HG02763 (cell line): ENCODE data around the gene ITM2C.

Experiments
- ATAC-seq: cut with Tn5 transposase; IDR thresholded peaks from one replicate; pipeline ENCODE4 v1.9.1; 2021; ENCODE audit warnings: mild to moderate bottlenecking, moderate library complexity; ENCODE audit not compliant: unreplicated experiment

ITM2C gene

GRCh38 chr2:230872151-230872967, 7.6 kb downstream of the ITM2C start:
- ATAC-seq: peak; percentile 1

DNA sequence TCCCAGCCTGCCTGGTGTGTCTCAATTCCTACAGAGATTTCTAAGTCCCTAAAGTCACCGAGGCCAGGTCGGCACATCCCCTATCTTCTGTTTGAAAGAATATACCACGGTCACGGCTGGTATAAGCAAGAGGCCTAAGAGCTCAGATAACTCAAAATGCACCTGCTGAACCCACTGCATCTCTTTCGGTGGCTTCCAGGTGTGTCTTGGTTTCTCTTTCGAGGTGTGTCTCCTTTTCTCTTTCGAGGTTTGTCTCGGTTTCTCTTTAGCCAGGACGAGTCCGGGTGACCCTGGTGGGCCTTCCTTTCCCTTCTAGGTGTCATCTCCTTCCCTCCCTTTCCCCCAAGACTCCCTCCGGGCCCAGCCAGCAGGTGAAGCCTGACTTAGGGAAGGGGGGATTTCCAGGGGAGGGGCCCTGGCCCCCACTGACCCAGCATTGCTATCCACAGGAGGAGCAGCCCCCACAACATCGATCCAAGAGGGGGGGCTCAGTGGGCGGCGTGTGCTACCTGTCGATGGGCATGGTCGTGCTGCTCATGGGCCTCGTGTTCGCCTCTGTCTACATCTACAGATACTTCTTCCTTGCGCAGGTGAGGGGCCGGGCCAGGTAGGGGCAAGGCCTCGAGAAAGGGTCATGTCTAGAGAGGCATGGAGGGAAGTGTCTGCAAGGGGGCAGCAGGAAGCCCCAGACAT, 8.4 kb downstream of the ITM2C start:
- ATAC-seq: peak; percentile 55

GRCh38 chr2:230873661-230874401, 9.1 kb downstream of the ITM2C start:
- peak; percentile 71 for ATAC-seq

DNA sequence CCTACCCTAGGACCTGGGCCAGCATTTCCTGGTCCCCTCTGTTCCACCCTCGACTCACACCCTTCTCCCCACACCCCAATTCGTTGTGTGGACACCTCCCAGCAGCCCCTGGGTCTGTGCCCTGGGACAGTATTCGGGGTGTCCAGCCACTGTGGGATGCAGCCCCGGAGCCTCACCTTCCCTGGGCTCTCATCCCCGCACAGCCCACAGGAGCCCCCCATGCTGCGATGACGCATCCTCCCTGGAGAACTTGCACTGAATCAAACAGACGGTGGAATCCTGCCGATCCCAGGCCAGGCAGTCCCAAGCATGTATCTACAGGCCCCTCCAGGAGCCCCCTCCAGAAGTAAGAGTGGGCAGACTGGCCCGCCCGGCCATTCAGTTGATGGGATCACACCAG, 9.7 kb downstream of the ITM2C start:
- ATAC-seq: no peak

- ATAC-seq: no peak
Measured at GRCh38 chr2:230874876-230875275, 10.1 kb downstream of the ITM2C start.

- no peak for ATAC-seq
Measured at GRCh38 chr2:230875347-230876315, 10.9 kb downstream of the ITM2C start.

DNA sequence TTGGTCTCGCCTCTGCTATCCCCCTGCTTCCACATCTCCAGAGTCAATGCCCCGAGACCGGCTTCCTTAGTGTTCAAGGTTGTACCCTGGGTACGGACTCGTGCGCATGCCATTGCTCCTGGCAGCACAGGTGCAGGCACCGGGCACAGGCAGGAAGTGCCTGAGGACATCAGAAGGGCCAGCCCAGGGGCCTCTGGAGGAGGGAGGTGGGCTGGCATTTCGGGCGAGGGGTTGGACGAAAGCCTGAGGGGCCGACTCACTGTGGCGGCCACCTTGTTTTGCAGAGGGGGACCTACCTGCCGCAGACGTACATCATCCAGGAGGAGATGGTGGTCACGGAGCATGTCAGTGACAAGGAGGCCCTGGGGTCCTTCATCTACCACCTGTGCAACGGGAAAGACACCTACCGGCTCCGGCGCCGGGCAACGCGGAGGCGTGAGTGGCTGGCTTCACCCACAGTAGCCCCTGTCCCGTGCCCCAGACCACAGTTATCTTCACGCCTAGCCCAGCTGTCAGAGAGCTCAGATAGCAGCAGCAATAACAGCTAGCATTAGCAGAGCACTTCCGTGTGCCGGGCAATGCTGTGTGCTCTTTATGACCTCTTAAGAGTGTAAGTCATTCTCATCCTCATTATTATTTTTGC, 12.5 kb downstream of the ITM2C start:
- ATAC-seq: no peak

DNA sequence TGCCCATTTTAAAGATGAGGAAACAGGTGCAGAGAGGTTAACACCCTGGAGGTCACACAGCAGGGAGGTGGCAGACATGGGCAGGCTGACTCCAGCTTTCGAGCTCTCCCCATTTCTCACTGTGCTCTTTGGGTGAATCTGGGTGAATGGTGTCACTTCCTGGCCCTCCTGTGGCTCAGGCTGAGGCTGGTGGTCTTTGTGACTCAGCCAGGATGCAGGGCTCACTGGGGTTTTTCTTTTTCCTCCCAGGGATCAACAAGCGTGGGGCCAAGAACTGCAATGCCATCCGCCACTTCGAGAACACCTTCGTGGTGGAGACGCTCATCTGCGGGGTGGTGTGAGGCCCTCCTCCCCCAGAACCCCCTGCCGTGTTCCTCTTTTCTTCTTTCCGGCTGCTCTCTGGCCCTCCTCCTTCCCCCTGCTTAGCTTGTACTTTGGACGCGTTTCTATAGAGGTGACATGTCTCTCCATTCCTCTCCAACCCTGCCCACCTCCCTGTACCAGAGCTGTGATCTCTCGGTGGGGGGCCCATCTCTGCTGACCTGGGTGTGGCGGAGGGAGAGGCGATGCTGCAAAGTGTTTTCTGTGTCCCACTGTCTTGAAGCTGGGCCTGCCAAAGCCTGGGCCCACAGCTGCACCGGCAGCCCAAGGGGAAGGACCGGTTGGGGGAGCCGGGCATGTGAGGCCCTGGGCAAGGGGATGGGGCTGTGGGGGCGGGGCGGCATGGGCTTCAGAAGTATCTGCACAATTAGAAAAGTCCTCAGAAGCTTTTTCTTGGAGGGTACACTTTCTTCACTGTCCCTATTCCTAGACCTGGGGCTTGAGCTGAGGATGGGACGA, 13.2 kb downstream of the ITM2C start:
- no peak for ATAC-seq

DNA sequence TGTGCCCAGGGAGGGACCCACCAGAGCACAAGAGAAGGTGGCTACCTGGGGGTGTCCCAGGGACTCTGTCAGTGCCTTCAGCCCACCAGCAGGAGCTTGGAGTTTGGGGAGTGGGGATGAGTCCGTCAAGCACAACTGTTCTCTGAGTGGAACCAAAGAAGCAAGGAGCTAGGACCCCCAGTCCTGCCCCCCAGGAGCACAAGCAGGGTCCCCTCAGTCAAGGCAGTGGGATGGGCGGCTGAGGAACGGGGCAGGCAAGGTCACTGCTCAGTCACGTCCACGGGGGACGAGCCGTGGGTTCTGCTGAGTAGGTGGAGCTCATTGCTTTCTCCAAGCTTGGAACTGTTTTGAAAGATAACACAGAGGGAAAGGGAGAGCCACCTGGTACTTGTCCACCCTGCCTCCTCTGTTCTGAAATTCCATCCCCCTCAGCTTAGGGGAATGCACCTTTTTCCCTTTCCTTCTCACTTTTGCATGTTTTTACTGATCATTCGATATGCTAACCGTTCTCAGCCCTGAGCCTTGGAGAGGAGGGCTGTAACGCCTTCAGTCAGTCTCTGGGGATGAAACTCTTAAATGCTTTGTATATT, 14.0 kb downstream of the ITM2C start:
- no peak for ATAC-seq

GRCh38 chr2:230879271-230879882, 14.6 kb downstream of the ITM2C start:
- no peak for ATAC-seq

GRCh38 chr2:230879891-230880290, 15.1 kb downstream of the ITM2C start:
- ATAC-seq: no peak

GRCh38 chr2:230881840-230882239, 17.1 kb downstream of the ITM2C start:
- no peak for ATAC-seq

DNA sequence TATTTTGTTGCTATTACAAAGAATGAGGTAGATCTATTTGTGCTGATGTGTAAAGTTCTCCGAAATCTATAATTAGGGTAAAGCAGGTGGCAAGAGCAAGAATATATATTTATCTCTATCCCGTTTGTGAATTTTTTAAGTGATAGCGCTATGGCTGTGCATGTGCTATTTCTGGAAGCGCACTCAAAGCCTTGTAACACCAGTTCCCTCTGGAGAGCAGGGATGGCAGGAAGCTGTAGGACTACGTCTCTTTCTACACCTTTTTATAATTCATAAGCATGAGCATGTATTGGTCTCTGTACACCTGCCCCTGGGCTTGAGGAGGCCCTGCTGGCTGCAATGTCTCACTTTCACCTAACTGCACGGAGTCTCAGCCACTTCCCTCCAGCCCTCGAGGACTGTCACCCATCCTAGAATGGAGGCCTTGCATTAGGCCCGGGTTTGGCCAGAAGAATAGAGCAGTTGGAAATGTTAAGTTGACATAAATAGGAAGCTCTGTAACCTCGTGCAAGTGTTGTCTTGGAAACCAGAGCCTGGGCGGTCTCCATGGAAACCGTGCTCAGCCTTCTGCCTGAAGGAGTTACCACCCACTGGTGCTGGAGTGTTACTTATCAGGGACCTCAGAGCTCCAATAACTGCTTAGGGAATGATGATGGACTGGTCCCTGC, 20.9 kb downstream of the ITM2C start:
- ATAC-seq: no peak

GRCh38 chr2:230886206-230886605, 21.5 kb downstream of the ITM2C start:
- no peak for ATAC-seq

DNA sequence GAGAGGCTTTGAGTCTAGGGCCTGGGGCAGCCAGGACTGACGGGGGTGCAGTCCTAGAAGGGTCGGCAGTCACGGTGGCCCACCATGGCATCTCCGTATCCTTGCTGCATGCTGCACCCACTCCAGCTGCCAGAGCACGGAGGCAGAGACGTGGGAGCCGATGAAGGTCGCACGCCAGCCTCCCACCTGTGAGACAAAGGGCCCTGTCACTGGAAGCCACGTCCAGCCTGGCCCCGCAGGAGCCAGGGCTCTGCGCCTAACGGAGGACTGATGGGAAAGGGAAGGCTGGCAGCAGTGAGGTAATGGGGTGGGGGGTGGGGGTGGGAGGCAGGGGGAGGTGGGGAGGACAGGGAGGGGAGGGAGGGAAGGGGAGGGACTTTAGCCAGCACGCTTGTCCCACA, 21.9 kb downstream of the ITM2C start:
- ATAC-seq: no peak

DNA sequence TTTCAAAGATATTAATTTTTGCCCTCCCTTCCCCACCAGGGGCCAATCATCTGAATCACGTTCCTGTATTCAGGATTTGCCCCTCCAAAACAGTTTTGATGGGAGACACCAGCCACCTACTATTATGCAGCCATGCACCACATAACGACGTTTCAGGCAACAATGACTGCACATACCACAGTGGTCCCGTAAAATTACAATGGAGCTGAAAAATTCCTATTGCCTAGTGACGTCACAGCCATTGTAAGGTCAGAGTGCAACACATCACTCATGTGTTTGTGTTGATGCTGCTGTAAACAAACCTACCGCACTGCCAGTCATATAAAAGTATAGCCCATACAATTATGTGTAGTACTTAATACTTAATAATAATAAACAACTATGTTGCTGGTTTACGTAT, 22.6 kb downstream of the ITM2C start:
- ATAC-seq: no peak

DNA sequence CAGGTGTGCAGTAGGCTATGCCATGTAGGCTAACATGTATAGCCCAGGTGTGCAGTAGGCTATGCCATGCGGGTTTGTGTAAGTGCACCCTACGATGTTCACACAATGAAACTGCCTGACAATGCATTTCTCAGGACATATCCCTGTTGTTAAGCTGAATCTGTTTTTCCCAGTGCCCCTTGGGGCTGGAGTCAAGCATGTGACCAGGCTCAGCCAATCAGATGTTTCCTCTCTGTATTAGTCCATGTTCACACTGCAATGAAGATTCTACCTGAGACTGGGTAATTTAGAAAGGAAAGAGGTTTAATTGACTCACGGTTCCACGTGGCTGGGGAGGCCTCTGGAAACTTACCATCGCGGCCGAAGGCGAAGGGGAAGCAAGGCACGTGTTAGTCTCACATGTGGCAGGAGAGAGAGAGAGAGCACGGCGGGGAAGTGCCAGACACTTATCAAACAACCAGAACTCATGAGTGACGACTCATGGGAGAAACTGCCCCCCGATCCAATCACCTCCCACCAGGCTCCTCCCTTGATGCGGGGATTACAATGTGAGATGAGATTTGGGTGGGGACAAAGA, 24.2 kb downstream of the ITM2C start:
- ATAC-seq: no peak
